Ureter (tissue), 1 donor: ENCODE results near the gene P2RY2. TPM values are rescaled to one million over a fixed set of nuclear protein-coding genes. Genes with fewer than 3 reads are reported as not detected.
"Not testable (repeated sequence)": the region's sequence is repeated elsewhere in the genome, so short reads cannot be mapped to it uniquely, and the experiment has no call there.

ENCODE experiments used
- DNase-seq: peaks from one replicate; pipeline ENCODE4 v3.0.0-alpha.2; 2020; ENCODE audit warnings: low spot score
- total RNA-seq: library from RNA; stranded (reverse); gene quantifications from one replicate; pipeline ENCODE4 v1.2.4, GENCODE V29; 2023
- donor health status: DM: yes; HTN: yes; CAD: no.

Gene P2RY2
- total RNA-seq, 1 donor from 2014 or later, result 20.2 TPM

GRCh38 chr11:73187854-73188253, 30.2 kb upstream of the P2RY2 start:
- DNase-seq, result no peak

DNA sequence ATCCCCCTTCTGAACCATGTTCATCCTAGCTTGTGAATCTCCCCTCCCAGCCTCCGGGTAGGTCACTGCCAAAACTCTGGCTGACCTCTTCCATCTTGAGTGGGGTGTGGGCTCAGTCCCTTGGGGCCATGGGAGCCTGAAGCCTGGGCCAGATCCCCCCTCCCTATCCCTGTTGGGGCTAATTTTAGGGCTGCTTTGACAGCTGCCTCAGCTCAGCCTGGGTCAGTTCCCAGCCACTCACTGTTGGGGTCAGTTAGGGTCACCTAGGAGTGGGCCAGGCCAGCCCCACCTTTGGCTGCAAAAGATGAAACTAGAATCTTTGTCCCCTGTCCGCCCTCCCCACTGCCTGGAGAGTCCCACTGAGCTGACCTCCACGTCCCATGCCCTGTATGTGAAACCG, 29.8 kb upstream of the P2RY2 start:
- DNase-seq, result no peak

- DNase-seq, result peak; percentile 45
These were observed 28.8 kb upstream of the P2RY2 start for GRCh38 chr11:73189315-73189714.

- DNase-seq, result peak; percentile 31
These were observed 28.1 kb upstream of the P2RY2 start for GRCh38 chr11:73189723-73190556.

DNA sequence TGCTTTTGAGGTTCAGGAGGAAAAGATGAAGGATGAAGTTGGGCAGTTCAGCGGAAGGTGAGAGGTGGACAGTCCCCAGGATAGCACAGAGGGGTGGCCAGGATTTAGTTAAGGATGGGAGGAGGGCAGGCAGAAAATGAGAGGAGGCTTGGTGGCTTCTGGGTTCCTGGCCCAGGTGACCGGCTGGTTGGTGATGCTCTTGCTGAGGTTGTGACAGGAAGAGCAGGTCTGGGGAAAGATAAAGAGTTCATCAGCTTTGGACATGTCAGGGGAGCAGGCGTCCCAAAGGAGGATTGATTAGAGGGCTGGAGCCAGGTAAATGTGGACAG, 27.6 kb upstream of the P2RY2 start:
- DNase-seq, result no peak

DNA sequence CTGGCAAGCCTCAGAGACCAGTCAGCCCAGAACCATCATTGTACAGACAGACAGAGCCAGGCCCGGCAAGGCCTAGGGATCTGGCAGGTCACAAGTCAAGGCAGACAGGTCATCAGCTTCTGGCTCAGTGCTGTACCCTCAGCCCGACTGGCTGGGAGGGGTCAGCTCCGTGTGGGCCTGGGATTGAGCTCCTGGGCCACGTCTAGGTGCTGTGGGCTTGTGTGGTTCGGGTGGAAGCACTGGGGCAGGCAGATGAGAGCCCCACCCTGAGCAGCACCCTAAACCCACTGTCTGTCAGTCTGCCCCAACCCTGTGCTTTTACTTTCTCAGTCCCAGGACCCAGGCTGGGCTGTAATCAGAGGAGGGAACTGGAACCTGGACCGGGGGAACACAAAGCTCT, 26.9 kb upstream of the P2RY2 start:
- no peak for DNase-seq

GRCh38 chr11:73192272-73192671, 25.8 kb upstream of the P2RY2 start:
- DNase-seq, result no peak

GRCh38 chr11:73193251-73194033, 24.6 kb upstream of the P2RY2 start:
- no peak for DNase-seq

GRCh38 chr11:73194034-73194507, 24.0 kb upstream of the P2RY2 start:
- DNase-seq, result no peak

- DNase-seq, result peak; percentile 67
These were observed 23.5 kb upstream of the P2RY2 start for GRCh38 chr11:73194593-73194992.

DNA sequence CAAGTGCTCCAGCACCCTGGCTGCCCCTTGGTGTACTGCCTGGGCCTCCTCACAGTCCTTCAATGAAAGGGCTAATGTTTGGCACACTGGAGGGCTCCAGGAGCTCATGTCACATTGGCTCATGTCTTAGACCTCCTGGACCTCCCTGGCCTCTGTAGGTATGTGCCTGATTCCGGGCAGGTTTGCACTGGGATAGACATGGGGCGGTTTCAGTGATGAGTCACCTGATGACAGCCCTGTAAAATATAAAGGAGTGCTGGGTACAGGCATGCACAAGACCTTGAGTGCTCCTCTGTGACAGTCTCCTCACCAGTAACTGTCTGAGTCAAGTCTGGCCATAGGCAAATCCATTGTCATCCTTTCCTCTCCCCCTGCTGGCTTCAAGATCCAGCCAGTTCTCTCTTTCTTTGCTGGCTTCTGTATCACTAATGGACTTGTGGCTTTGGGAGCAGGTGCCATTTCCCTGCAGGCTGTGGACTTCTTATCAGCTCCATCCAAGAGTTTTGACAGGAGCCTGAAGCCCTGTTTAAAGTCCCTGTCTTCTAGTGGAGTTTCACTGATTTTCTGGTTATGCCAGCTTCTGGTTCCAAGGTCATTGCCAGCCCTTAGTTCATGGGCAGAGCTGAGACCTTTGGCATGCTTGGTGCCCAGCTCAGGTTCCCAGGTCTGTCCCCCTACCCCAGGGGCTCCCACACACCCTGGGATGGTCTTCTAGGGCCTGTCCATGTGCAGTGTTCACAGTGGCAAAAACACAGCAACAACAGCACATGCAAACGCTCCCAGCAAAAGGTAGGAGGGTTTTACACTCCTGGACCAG, 22.7 kb upstream of the P2RY2 start:
- DNase-seq, result no peak

- no peak for DNase-seq
These were observed 21.5 kb upstream of the P2RY2 start for GRCh38 chr11:73196576-73196975.

DNA sequence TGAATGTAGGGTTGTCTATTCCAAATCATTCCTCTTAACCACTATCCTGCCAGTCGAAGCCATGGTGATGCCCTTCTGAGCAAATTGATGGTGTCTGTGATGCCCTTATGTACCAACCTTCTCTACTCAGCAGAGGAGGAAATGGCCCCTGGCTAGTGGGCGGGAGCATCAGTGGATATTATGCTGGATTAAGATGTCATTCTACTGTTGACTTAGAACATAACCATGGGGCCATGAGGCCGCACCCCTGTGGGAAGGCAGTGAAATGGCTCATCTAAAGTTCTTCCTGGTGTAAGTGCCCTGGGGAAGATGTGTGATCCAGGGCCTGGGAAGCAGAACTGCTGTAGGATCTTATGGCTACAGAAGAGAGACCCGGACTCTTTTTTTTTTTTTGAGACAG, 20.7 kb upstream of the P2RY2 start:
- no peak for DNase-seq

DNA sequence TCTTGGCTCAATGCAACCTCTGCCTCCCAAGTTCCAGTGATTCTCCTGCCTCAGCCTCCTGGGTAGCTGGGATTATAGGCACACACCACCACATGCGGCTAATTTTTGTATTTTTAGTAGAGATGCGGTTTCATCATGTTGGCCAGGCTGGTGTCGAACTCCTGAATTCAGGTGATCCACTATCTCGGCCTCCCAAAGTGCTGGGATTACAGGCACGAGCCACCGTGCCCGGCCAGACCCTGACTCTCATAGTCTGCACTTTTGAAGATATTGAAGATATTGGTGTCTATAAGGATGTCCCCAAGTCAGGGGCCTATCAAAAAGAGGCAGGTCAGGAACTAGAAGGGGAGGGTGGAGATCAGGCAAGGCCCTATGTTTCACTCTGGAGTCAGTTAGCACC, 20.3 kb upstream of the P2RY2 start:
- DNase-seq, result not testable (repeated sequence)

- no peak for DNase-seq
These were observed 19.4 kb upstream of the P2RY2 start for GRCh38 chr11:73198677-73199076.

- DNase-seq, result no peak
These were observed 18.6 kb upstream of the P2RY2 start for GRCh38 chr11:73199446-73199845.

- DNase-seq, result no peak
These were observed 17.8 kb upstream of the P2RY2 start for GRCh38 chr11:73200256-73200655.

DNA sequence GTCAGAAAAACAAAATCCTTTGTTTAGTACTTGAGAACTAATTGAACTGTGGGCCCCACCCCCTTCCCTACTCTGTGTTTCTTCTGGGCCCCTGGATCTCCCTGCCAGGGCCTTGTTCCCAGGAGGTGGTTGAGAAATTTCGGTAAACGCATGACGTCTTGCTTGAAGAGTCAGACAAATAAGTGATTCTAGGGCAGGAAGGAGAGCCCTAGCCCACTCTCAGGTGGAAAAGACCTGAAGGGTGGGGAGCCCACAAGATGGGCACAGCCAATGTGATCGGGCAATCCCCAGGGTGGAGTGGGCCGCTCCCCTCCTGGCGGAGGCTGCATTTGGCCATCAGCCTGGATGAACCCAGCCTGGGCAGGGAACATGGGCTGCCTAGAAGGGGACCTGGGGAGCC, 16.8 kb upstream of the P2RY2 start:
- no peak for DNase-seq

DNA sequence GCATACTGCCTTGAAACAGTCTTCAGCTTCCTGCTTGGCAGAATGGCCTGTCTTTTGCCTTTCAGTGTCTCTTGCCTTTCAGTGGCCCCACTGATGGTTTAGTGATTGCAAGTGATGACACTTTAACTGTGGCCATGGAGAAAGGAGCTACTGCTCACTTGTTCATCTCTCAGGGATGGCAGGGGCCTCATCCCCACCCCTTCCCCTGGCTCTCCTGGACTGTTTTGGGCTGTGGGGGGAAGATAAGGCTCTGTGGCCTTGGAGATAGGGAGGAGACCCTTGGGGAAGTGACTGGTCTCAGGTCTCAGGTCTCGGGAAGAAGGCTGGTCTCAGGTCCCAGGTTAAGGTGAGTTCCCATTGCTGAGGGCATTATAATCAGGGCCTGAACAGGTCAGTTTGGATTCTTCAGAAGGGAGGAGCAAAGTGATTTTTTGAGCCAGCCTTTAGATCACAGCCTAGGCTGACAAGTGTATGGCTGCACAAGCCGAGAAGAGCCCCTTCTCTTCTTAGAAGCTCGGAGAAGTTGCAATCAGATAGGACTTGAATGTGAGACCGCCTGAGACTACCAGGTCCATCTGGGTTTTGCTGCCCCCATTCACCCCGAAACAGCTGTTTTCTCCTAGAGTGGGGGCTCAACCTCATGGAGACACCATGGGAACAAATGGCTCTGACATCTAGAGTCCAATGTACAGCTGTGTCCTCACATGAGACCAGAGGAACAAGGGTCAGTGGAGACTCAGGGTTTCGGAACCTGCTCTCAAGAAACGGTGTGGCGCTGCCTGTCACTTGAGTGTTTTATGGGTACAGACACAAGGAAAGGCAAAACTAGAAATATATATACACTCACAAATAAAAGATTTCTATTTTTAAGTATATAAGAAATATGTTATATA, 15.9 kb upstream of the P2RY2 start:
- DNase-seq, result no peak

GRCh38 chr11:73203322-73203721, 14.8 kb upstream of the P2RY2 start:
- DNase-seq, result no peak

DNA sequence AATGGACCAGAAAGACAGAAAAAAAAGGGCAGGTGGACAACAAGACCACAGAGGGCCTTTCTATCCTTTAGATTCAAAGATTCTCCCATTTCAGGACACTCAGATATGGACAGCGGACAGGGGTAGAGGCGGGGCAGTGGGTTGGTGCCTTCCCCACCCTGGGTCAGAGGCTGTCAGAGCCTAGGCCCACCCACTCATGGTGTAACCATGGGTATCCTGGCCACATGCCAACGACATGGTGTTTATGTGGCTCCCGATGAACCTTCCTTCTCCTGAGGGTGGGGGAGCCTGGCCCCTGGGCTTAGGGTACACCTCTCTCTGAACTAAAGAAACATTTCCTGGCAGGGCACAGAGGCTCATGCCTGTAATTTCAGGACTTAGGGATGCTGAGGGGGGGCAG, 14.3 kb upstream of the P2RY2 start:
- DNase-seq, result no peak
